Uterus (tissue), 2 donors: ENCODE results near the gene LGALS14.

ENCODE experiments used
- CTCF ChIP-seq, 4 experiments: fragments of 200-600 bp in 2 of 4; fragments of 450-650 bp in 2 of 4; sonication (generic) in 2 of 4; IDR thresholded peaks; one replicate each; pipeline ENCODE4 v1.5.1; 2016 to 2019; ENCODE audit warnings: antibody characterized with exemption in 4 of 4, mild to moderate bottlenecking in 2 of 4, moderate library complexity in 1 of 4
- POLR2A ChIP-seq, 2 donors: fragments of 450-650 bp; IDR thresholded peaks; one replicate each; pipeline ENCODE4 v1.6.1; 2016; ENCODE audit warnings: antibody characterized with exemption in 2 of 2, mild to moderate bottlenecking in 1 of 2, moderate library complexity in 1 of 2

GRCh38 chr19:39733841-39734240 is 29.6 kb downstream of the LGALS14 start:
- no peak for TF ChIP-seq POLR2A (IDR thresholded peaks at IDR 0.05)
- TF ChIP-seq CTCF (IDR thresholded peaks at IDR 0.05), result no peak
